ENCODE results near the gene ALDH4A1. TPM values are rescaled to one million over a fixed set of nuclear protein-coding genes. Genes with fewer than 3 reads are reported as not detected.

The ALDH4A1 gene
- total RNA-seq, 2 experiments from 2014 or later = 0.61 to 0.71 TPM

DNA sequence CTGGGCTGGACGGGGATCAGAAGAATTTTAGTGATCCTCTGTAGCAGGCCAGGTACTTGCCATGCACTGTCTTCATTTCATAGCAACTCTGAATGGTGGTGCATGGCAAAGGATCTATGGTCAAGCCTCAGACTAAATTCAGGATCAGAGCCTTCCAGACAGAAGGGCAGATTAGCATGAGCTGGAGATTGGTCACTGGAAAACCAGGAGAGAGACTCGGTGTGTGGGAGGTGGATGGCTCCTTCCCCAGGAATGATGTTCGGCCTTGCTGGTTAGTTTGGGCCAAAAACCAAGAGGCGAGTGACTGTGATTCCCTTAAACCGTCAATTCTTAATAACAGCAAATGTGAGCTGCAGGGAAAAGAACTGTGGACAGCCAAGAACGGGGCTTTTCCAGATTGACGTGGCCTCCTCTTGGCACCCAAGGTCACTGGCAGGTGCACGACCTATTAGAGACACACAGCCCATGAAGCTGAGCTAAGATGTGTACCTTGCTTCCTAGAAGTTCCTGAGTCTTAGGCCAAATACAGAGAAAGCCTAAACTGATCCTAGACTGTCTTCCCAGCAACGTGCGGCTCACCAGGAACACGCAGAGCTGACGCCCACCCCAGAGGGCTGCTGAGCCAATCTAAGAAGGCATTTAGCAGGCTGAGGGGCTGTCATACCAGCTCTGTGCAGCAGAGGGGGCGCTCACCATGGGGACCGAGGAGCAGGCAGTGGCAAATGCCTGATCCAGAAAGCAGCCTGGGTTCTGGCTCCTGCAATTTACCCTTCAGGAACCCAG lies 18.5 kb downstream of the ALDH4A1 start:
- ChIA-PET POLR2A (interaction anchor here (0.9 to 1.4 kb wide), 2 partner anchors 43 to 89 kb away, joined by 3 to 6 read pairs; no protein-coding TSS in a partner anchor), CTCF (interaction anchor here (1.0 to 3.3 kb wide), 13 partner anchors 8 to 230 kb away, joined by 3 to 25 read pairs (median 6); no protein-coding TSS in a partner anchor)
- no peaks in the 10 kb centered on the region for H3K36me3 Mint-ChIP-seq (ENCODE audit: low read depth)
- no peaks in the 10 kb centered on the region for H3K4me1 Mint-ChIP-seq (ENCODE audit: low read depth)
- no peaks in the 10 kb centered on the region for H3K9me3 Mint-ChIP-seq
- no peak overlapping the region for H3K4me3 Mint-ChIP-seq
- ATAC-seq (ENCODE audit: poor library complexity) (peak; percentile 86), DNase-seq (peak; percentile 56 to 82 (median 68))
- Histone ChIP-seq H3K4me3 (ENCODE audit: low read length) (no peak overlapping the region), H3K27me3 (ENCODE audit: control insufficient read depth in 1 of 2, insufficient read depth in 2 of 2, low read length in 2 of 2) (no peaks in the 10 kb centered on the region), H3K9me3 (ENCODE audit: control insufficient read depth in 1 of 2, insufficient read depth in 1 of 2, low read length in 2 of 2) (no peaks in the 10 kb centered on the region), H3K36me3 (ENCODE audit: insufficient read depth, low read length) (no peaks in the 10 kb centered on the region), H3K27ac (ENCODE audit: low read depth in 1 of 2, low read length in 2 of 2) (no peak overlapping the region), H3K4me1 (ENCODE audit: insufficient read depth, low read length) (no peaks in the 10 kb centered on the region)
- intact Hi-C loops (cut with DNase I, micrococcal nuclease) = loop anchor here (1.0 to 5.0 kb wide), 6 partner anchors 23 to 357 kb away; no protein-coding TSS in a partner anchor
- H3K27me3 Mint-ChIP-seq = no peaks in the 10 kb centered on the region
- TF ChIP-seq CTCF (IDR thresholded peaks at IDR 0.05) = peak; percentile 88
- H3K27ac Mint-ChIP-seq = no peak overlapping the region

DNA sequence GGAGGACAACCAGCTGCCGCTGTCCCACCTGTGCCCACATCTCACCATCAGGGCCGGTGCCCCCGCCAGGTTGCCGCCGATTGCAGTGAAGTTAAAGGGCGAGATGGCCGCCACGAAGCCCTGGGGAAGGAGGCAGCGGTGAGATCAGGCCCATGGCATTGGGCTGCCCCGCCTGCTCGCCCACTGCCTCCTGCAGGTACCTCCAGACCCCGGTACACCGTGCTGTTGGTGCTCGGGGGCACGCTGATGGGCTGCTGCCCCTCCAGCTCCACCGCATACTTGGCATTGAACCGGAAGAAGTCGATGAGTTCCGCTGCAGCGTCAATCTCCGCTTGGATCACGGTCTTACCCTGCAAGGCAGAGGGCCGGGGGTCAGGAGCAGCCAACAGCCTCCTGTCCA lies 19.3 kb downstream of the ALDH4A1 start:
- no peak overlapping the region for H3K27ac ChIP-seq (ENCODE audit: low read depth in 1 of 2, low read length in 2 of 2)
- no peaks in the 10 kb centered on the region for H3K36me3 ChIP-seq (ENCODE audit: insufficient read depth, low read length)
- no peaks in the 10 kb centered on the region for H3K9me3 ChIP-seq (ENCODE audit: control insufficient read depth in 1 of 2, insufficient read depth in 1 of 2, low read length in 2 of 2)
- no peak overlapping the region for H3K4me3 ChIP-seq (ENCODE audit: low read length)
- DNase-seq = no peak
- ChIA-PET CTCF (interaction anchor here (0.6 to 3.3 kb wide), 3 partner anchors 9 to 754 kb away, joined by 3 to 25 read pairs (median 4); no protein-coding TSS in a partner anchor), POLR2A (no interaction called here)
- no peaks in the 10 kb centered on the region for H3K9me3 Mint-ChIP-seq
- no peak for TF ChIP-seq CTCF (IDR thresholded peaks at IDR 0.05)
- H3K27me3 Mint-ChIP-seq = no peaks in the 10 kb centered on the region
- no peak for ATAC-seq (ENCODE audit: poor library complexity)
- no peak overlapping the region for H3K4me3 Mint-ChIP-seq
- no peaks in the 10 kb centered on the region for H3K4me1 ChIP-seq (ENCODE audit: insufficient read depth, low read length)
- no peaks in the 10 kb centered on the region for H3K36me3 Mint-ChIP-seq (ENCODE audit: low read depth)
- H3K4me1 Mint-ChIP-seq (ENCODE audit: low read depth) = no peaks in the 10 kb centered on the region
- H3K27me3 ChIP-seq (ENCODE audit: control insufficient read depth in 1 of 2, insufficient read depth in 2 of 2, low read length in 2 of 2) = no peaks in the 10 kb centered on the region
- H3K27ac Mint-ChIP-seq = no peak overlapping the region
- intact Hi-C loops (cut with DNase I, micrococcal nuclease) = loop anchor here in 1 of 2 experiments (5.0 kb wide), 1 partner anchor 229 kb away; no protein-coding TSS in a partner anchor

DNA sequence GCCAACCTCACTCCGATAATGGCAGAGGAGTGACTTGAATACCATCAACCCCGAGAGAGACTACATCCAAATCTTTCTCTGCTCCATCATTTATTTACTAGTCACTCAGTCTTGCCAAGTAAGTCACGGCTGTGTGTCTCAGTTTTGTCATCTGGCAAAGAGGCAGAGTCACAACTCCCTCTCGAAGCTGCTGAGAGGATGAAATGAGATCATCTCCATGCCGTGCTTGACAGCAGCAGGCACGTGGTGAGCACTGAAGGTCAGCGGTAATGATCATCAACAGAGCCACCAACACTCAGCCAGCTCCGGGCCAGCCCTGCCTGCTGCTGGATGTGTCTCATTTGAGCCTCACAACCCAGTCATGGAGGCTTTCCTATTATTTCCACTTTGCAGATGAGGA lies 19.9 kb downstream of the ALDH4A1 start:
- H3K9me3 Mint-ChIP-seq = no peaks in the 10 kb centered on the region
- POLR2A ChIA-PET = no interaction called here

More for the DNA sequence above, 19.9 kb downstream of the ALDH4A1 start:
- no peaks in the 10 kb centered on the region for H3K36me3 ChIP-seq (ENCODE audit: insufficient read depth, low read length)
- Mint-ChIP-seq H3K27me3 (no peaks in the 10 kb centered on the region), H3K4me3 (no peak overlapping the region), H3K4me1 (ENCODE audit: low read depth) (no peaks in the 10 kb centered on the region), H3K36me3 (ENCODE audit: low read depth) (no peaks in the 10 kb centered on the region), H3K27ac (no peak overlapping the region)
- H3K27me3 ChIP-seq (ENCODE audit: control insufficient read depth in 1 of 2, insufficient read depth in 2 of 2, low read length in 2 of 2) = no peaks in the 10 kb centered on the region
- no peak overlapping the region for H3K27ac ChIP-seq (ENCODE audit: low read depth in 1 of 2, low read length in 2 of 2)
- no peak for DNase-seq
- ATAC-seq (ENCODE audit: poor library complexity) = no peak
- no peaks in the 10 kb centered on the region for H3K9me3 ChIP-seq (ENCODE audit: control insufficient read depth in 1 of 2, insufficient read depth in 1 of 2, low read length in 2 of 2)
- no peaks in the 10 kb centered on the region for H3K4me1 ChIP-seq (ENCODE audit: insufficient read depth, low read length)
- CTCF ChIA-PET = interaction anchor here (0.6 kb wide), 1 partner anchor 755 kb away, joined by 3 read pairs; no protein-coding TSS in a partner anchor
- no peak overlapping the region for H3K4me3 ChIP-seq (ENCODE audit: low read length)
- TF ChIP-seq CTCF (IDR thresholded peaks at IDR 0.05) = no peak
- intact Hi-C loops (cut with DNase I, micrococcal nuclease) = loop anchor here in 1 of 2 experiments (5.0 kb wide), 1 partner anchor 230 kb away; no protein-coding TSS in a partner anchor

Measured in CD4-positive, alpha-beta T cell (primary cell).